SK-N-SH treated with all-trans-retinoic acid at 6 μM for 48 hours (cell line): ENCODE measurements around the gene RCOR1.

Experiments
- ATAC-seq: fragments of 200-7000 bp; cut with Tn5 transposase; 3 replicates; pipeline ENCODE4 v1.9.1; 2020; ENCODE audit warnings: mild to moderate bottlenecking, moderate library complexity
- ARNTL ChIP-seq: fragments of 450-650 bp; formaldehyde crosslinking; IDR thresholded peaks from 2 replicates; pipeline ENCODE4 v1.5.0; 2020; ENCODE audit warnings: low read depth, mild to moderate bottlenecking, moderate library complexity, borderline replicate concordance
- BACH2 ChIP-seq: fragments of 250-450 bp; sonication (Bioruptor Pico); IDR thresholded peaks from 2 replicates; pipeline ENCODE4 v1.9.0; 2021; ENCODE audit warnings: mild to moderate bottlenecking, borderline replicate concordance
- CSDC2 ChIP-seq: fragments of 250-450 bp; sonication (Bioruptor Pico); IDR thresholded peaks from 2 replicates; pipeline ENCODE4 v1.5.0; 2020; ENCODE audit warnings: mild to moderate bottlenecking, moderate library complexity
- ESRRG ChIP-seq: fragments of 250-450 bp; sonication (Bioruptor Pico); IDR thresholded peaks from 2 replicates; pipeline ENCODE4 v1.6.1; 2021; ENCODE audit warnings: mild to moderate bottlenecking
- GLIS3 ChIP-seq: fragments of 250-450 bp; sonication (Bioruptor Pico); IDR thresholded peaks from 2 replicates; pipeline ENCODE4 v1.5.0; 2020; ENCODE audit warnings: mild to moderate bottlenecking, moderate library complexity
- ISL1 ChIP-seq: fragments of 250-450 bp; sonication (Bioruptor Pico); IDR thresholded peaks from 2 replicates; pipeline ENCODE4 v2.1.2; 2022; ENCODE audit warnings: mild to moderate bottlenecking, moderate library complexity
- OSR1 ChIP-seq: fragments of 250-450 bp; sonication (Bioruptor Pico); IDR thresholded peaks from 2 replicates; pipeline ENCODE4 v1.8.0; 2022; ENCODE audit warnings: moderate library complexity, mild to moderate bottlenecking, inconsistent platforms
- PPARA ChIP-seq: fragments of 250-450 bp; sonication (Bioruptor Pico); IDR thresholded peaks from 2 replicates; pipeline ENCODE4 v1.5.0; 2020; ENCODE audit warnings: mild to moderate bottlenecking, borderline replicate concordance
- RARB ChIP-seq: fragments of 250-450 bp; sonication (Bioruptor Pico); IDR thresholded peaks from 2 replicates; pipeline ENCODE4 v1.8.0; 2021; ENCODE audit warnings: mild to moderate bottlenecking, moderate library complexity
- SNAI2 ChIP-seq: fragments of 250-450 bp; sonication (Bioruptor Pico); IDR thresholded peaks from 2 replicates; pipeline ENCODE4 v1.5.0; 2020; ENCODE audit warnings: mild to moderate bottlenecking, moderate library complexity
- TCF4 ChIP-seq: fragments of 250-450 bp; sonication (Bioruptor Pico); IDR thresholded peaks from 2 replicates; pipeline ENCODE4 v1.8.0; 2021; ENCODE audit warnings: mild to moderate bottlenecking, moderate library complexity, borderline replicate concordance
- TOX ChIP-seq: fragments of 250-450 bp; sonication (Bioruptor Pico); IDR thresholded peaks from 2 replicates; pipeline ENCODE4 v1.8.0; 2021; ENCODE audit warnings: mild to moderate bottlenecking, moderate library complexity, borderline replicate concordance
- ZC3H10 ChIP-seq: fragments of 250-450 bp; sonication (Bioruptor Pico); IDR thresholded peaks from 2 replicates; pipeline ENCODE4 v1.5.1; 2021; ENCODE audit warnings: mild to moderate bottlenecking, moderate library complexity
- ZFP3 ChIP-seq: fragments of 250-450 bp; sonication (Bioruptor Pico); IDR thresholded peaks from 2 replicates; pipeline ENCODE4 v1.5.0; 2020; ENCODE audit warnings: mild to moderate bottlenecking, moderate library complexity
- ZFP30 ChIP-seq: fragments of 450-650 bp; formaldehyde crosslinking; IDR thresholded peaks from 2 replicates; pipeline ENCODE4 v1.5.0; 2022; ENCODE audit warnings: mild to moderate bottlenecking, moderate library complexity
- ZNF565 ChIP-seq: fragments of 450-650 bp; formaldehyde crosslinking; conservative IDR thresholded peaks from 2 replicates; pipeline ENCODE4 v1.5.0; 2020; ENCODE audit warnings: low read depth, mild to moderate bottlenecking, moderate library complexity
- ZNF70 ChIP-seq: fragments of 450-650 bp; formaldehyde crosslinking; IDR thresholded peaks from 2 replicates; pipeline ENCODE4 v1.5.0; 2020; ENCODE audit warnings: mild to moderate bottlenecking, moderate library complexity
- ZNF8 ChIP-seq: fragments of 450-650 bp; formaldehyde crosslinking; IDR thresholded peaks from 2 replicates; pipeline ENCODE4 v1.5.0; 2020; ENCODE audit warnings: mild to moderate bottlenecking, moderate library complexity
- TF ChIP-seq, protein P1 (sequence below): fragments of 250-450 bp; sonication (Bioruptor Pico); IDR thresholded peaks from 2 replicates; pipeline ENCODE4 v1.5.0; 2020; ENCODE audit warnings: mild to moderate bottlenecking, moderate library complexity
- TF ChIP-seq, protein P2 (sequence below): fragments of 250-450 bp; sonication (Bioruptor Pico); IDR thresholded peaks from 2 replicates; pipeline ENCODE4 v1.8.0; 2020; ENCODE audit warnings: mild to moderate bottlenecking, moderate library complexity, borderline replicate concordance
- TF ChIP-seq, protein P3 (sequence below): fragments of 250-450 bp; sonication (Bioruptor Pico); IDR thresholded peaks from 2 replicates; pipeline ENCODE4 v1.5.1; 2021; ENCODE audit warnings: mild to moderate bottlenecking, moderate library complexity
- TF ChIP-seq, protein P4 (sequence below): fragments of 250-450 bp; sonication (Bioruptor Pico); IDR thresholded peaks from 2 replicates; pipeline ENCODE4 v1.5.1; 2020; ENCODE audit warnings: low read depth, mild to moderate bottlenecking, moderate library complexity

Gene RCOR1

DNA sequence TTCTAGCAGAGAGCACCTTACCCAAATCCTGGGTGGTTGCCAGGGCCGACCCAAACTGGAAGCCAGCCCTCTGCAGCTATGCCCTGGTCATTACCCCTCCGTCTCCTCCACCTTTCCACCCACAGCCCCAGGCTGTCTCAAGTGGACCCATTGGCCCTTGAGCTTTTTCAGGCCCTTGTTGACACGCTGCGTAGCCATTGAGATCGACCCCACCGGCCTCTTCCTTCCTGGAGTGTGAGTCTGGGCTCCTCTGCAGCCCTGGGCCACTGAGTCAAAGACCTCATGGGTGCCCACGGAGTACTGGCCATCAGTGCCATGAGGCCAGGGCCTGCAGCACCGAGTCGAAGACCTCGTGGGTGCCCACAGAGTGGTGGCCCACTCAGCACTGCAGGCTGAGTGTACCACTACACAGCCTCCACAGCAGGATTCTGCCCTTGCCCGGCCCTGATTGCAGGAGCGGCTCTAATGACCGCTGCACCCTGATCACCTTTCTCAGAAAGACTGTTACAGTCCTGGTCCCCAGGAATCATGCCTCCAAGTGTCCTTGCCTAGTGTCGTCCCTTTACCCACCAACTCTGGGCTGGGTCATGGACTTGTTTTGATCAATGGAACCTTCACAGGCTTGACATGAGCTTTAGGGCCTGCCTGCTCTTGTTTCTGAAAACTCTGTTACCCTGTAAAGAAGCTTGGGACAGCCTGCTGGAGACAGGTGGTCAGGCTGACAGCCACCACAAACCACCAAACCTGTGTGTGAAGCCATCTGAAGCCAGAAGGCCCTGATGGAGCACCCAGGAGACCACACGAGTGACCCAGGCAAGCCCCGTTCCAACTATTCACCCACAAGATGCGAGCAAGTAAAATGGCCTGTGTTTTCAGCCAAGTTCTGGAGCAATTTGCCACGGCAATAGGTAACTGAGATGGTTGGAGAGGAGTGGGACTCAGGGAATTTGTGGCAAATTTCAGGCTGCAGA is 145.2 kb downstream of the RCOR1 start:
- ATAC-seq: no peak
- TF ChIP-seq CSDC2 (CRISPR knock-in tag): no peak
- TF ChIP-seq SNAI2: no peak
- no peak for TF ChIP-seq ISL1 (CRISPR knock-in tag)
- TF ChIP-seq PPARA: no peak
- TF ChIP-seq ZNF8 (CRISPR knock-in tag): no peak
- no peak for TF ChIP-seq TCF4 (CRISPR knock-in tag)
- TF ChIP-seq, protein P1, sequence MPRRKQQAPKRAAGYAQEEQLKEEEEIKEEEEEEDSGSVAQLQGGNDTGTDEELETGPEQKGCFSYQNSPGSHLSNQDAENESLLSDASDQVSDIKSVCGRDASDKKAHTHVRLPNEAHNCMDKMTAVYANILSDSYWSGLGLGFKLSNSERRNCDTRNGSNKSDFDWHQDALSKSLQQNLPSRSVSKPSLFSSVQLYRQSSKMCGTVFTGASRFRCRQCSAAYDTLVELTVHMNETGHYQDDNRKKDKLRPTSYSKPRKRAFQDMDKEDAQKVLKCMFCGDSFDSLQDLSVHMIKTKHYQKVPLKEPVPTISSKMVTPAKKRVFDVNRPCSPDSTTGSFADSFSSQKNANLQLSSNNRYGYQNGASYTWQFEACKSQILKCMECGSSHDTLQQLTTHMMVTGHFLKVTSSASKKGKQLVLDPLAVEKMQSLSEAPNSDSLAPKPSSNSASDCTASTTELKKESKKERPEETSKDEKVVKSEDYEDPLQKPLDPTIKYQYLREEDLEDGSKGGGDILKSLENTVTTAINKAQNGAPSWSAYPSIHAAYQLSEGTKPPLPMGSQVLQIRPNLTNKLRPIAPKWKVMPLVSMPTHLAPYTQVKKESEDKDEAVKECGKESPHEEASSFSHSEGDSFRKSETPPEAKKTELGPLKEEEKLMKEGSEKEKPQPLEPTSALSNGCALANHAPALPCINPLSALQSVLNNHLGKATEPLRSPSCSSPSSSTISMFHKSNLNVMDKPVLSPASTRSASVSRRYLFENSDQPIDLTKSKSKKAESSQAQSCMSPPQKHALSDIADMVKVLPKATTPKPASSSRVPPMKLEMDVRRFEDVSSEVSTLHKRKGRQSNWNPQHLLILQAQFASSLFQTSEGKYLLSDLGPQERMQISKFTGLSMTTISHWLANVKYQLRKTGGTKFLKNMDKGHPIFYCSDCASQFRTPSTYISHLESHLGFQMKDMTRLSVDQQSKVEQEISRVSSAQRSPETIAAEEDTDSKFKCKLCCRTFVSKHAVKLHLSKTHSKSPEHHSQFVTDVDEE (CRISPR knock-in tag): no peak
- TF ChIP-seq ARNTL (CRISPR knock-in tag): no peak

DNA sequence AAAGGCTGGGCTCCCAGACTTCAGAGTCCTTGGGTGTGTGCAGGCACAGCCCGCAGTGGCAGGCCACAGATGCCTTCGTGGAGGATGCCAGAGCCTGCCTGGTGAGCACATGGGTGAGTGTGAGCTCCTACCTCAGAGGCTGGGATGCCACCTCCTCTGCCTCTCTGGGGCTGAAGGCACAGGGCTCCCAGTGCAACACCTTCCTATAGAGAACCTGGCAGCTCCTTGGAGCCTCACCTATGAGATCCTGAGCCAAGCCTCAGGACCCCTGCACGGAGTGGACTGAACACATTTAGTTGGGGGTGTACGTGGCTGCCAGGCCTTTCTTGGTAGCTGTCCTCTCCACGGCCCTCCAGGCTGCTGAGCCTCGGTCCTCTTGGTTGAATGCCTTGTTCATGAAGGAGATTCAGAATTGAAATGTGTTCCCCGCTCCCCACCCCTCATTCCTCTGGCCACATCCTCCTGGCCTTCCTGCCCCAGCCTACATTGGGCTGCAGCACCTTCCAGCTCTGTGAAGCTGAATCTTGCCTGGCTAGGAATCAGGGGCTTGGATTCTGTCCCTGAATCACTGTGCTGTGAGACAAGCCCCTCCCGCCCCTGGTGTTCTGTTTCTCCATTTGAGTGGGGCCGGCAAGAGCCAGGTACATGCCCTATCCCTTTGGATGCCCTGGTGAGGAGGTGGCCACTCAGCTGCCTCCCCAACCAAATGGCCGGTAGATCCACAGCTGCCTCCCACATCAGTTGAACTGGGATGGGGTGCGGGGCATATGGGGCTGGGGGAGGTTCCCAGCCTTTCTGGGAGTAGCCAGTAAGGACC is 146.1 kb downstream of the RCOR1 start:
- TF ChIP-seq ZFP30 (CRISPR knock-in tag) (no peak), ESRRG (CRISPR knock-in tag) (no peak), ZNF565 (CRISPR knock-in tag) (no peak), SNAI2 (no peak), OSR1 (CRISPR knock-in tag) (no peak), ZNF8 (CRISPR knock-in tag) (no peak), TCF4 (CRISPR knock-in tag) (no peak), TOX (no peak), ZFP3 (no peak), ZC3H10 (CRISPR knock-in tag) (no peak), PPARA (no peak), GLIS3 (CRISPR knock-in tag) (no peak), BACH2 (CRISPR knock-in tag) (no peak), ISL1 (CRISPR knock-in tag) (no peak), RARB (CRISPR knock-in tag) (no peak), ZNF70 (CRISPR knock-in tag) (no peak)
- TF ChIP-seq, protein P1 (CRISPR knock-in tag): no peak
- TF ChIP-seq, protein P2, sequence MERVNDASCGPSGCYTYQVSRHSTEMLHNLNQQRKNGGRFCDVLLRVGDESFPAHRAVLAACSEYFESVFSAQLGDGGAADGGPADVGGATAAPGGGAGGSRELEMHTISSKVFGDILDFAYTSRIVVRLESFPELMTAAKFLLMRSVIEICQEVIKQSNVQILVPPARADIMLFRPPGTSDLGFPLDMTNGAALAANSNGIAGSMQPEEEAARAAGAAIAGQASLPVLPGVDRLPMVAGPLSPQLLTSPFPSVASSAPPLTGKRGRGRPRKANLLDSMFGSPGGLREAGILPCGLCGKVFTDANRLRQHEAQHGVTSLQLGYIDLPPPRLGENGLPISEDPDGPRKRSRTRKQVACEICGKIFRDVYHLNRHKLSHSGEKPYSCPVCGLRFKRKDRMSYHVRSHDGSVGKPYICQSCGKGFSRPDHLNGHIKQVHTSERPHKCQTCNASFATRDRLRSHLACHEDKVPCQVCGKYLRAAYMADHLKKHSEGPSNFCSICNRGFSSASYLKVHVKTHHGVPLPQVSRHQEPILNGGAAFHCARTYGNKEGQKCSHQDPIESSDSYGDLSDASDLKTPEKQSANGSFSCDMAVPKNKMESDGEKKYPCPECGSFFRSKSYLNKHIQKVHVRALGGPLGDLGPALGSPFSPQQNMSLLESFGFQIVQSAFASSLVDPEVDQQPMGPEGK (CRISPR knock-in tag): no peak
- TF ChIP-seq, protein P3, sequence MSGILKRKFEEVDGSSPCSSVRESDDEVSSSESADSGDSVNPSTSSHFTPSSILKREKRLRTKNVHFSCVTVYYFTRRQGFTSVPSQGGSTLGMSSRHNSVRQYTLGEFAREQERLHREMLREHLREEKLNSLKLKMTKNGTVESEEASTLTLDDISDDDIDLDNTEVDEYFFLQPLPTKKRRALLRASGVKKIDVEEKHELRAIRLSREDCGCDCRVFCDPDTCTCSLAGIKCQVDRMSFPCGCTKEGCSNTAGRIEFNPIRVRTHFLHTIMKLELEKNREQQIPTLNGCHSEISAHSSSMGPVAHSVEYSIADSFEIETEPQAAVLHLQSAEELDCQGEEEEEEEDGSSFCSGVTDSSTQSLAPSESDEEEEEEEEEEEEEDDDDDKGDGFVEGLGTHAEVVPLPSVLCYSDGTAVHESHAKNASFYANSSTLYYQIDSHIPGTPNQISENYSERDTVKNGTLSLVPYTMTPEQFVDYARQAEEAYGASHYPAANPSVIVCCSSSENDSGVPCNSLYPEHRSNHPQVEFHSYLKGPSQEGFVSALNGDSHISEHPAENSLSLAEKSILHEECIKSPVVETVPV (CRISPR knock-in tag): no peak
- TF ChIP-seq, protein P4, sequence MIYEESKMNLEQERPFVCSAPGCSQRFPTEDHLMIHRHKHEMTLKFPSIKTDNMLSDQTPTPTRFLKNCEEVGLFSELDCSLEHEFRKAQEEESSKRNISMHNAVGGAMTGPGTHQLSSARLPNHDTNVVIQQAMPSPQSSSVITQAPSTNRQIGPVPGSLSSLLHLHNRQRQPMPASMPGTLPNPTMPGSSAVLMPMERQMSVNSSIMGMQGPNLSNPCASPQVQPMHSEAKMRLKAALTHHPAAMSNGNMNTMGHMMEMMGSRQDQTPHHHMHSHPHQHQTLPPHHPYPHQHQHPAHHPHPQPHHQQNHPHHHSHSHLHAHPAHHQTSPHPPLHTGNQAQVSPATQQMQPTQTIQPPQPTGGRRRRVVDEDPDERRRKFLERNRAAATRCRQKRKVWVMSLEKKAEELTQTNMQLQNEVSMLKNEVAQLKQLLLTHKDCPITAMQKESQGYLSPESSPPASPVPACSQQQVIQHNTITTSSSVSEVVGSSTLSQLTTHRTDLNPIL: no peak

More for the DNA sequence above, 146.1 kb downstream of the RCOR1 start:
- no peak; the same call in 2 of the 3 replicates for ATAC-seq
